ENCODE data around the gene DDX4.
"Not testable (repeated sequence)": the region's sequence is repeated elsewhere in the genome, so short reads cannot be mapped to it uniquely, and the experiment has no call there.

Gene DDX4

GRCh38 chr5:55758231-55758630 is 20.4 kb downstream of the DDX4 start:
- H3K27me3 ChIP-seq (ENCODE audit: control insufficient read depth in 5 of 5, insufficient read depth in 4 of 5, low read length in 5 of 5) = no peaks in the 10 kb centered on the region
- no peak overlapping the region for H3K4me3 ChIP-seq (ENCODE audit: low read depth in 1 of 5, low read length in 5 of 5)
- H3K4me1 ChIP-seq (ENCODE audit: control insufficient read depth in 5 of 5, insufficient read depth in 5 of 5, low read length in 5 of 5) = no peaks in the 10 kb centered on the region
- H3K36me3 ChIP-seq (ENCODE audit: control insufficient read depth in 5 of 5, insufficient read depth in 5 of 5, low read length in 5 of 5) = no peaks in the 10 kb centered on the region
- H3K9me3 ChIP-seq (ENCODE audit: control insufficient read depth in 5 of 5, low read length in 5 of 5) = no peaks in the 10 kb centered on the region
- no peak overlapping the region for H3K9ac ChIP-seq (ENCODE audit: low read length in 5 of 5)
- no peak overlapping the region for H3K27ac ChIP-seq (ENCODE audit: low read depth, low read length)

GRCh38 chr5:55758714-55759113 is 20.9 kb downstream of the DDX4 start:
- Histone ChIP-seq H3K4me3 (ENCODE audit: low read depth in 1 of 5, low read length in 5 of 5) (no peak overlapping the region), H3K27me3 (ENCODE audit: control insufficient read depth in 5 of 5, insufficient read depth in 4 of 5, low read length in 5 of 5) (no peaks in the 10 kb centered on the region), H3K4me1 (ENCODE audit: control insufficient read depth in 5 of 5, insufficient read depth in 5 of 5, low read length in 5 of 5) (no peaks in the 10 kb centered on the region), H3K9ac (ENCODE audit: low read length in 5 of 5) (no peak overlapping the region), H3K36me3 (ENCODE audit: control insufficient read depth in 5 of 5, insufficient read depth in 5 of 5, low read length in 5 of 5) (no peaks in the 10 kb centered on the region), H3K27ac (ENCODE audit: low read depth, low read length) (no peak overlapping the region), H3K9me3 (ENCODE audit: control insufficient read depth in 5 of 5, low read length in 5 of 5) (no peaks in the 10 kb centered on the region)

- H3K9ac ChIP-seq (ENCODE audit: low read length in 5 of 5); H3K27ac ChIP-seq (ENCODE audit: low read depth, low read length); H3K36me3 ChIP-seq (ENCODE audit: control insufficient read depth in 5 of 5, insufficient read depth in 5 of 5, low read length in 5 of 5); H3K4me3 ChIP-seq (ENCODE audit: low read depth in 1 of 5, low read length in 5 of 5); H3K27me3 ChIP-seq (ENCODE audit: control insufficient read depth in 5 of 5, insufficient read depth in 4 of 5, low read length in 5 of 5); H3K4me1 ChIP-seq (ENCODE audit: control insufficient read depth in 5 of 5, insufficient read depth in 5 of 5, low read length in 5 of 5); H3K9me3 ChIP-seq (ENCODE audit: control insufficient read depth in 5 of 5, low read length in 5 of 5): not testable (repeated sequence)
These were observed 23.9 kb downstream of the DDX4 start for GRCh38 chr5:55761721-55762120.

GRCh38 chr5:55763746-55764420 is 26.0 kb downstream of the DDX4 start:
- no peaks in the 10 kb centered on the region for H3K36me3 ChIP-seq (ENCODE audit: control insufficient read depth in 5 of 5, insufficient read depth in 5 of 5, low read length in 5 of 5)
- no peaks in the 10 kb centered on the region for H3K4me1 ChIP-seq (ENCODE audit: control insufficient read depth in 5 of 5, insufficient read depth in 5 of 5, low read length in 5 of 5)
- H3K9ac ChIP-seq (ENCODE audit: low read length in 5 of 5) = no peak overlapping the region
- no peaks in the 10 kb centered on the region for H3K9me3 ChIP-seq (ENCODE audit: control insufficient read depth in 5 of 5, low read length in 5 of 5)
- no peaks in the 10 kb centered on the region for H3K27me3 ChIP-seq (ENCODE audit: control insufficient read depth in 5 of 5, insufficient read depth in 4 of 5, low read length in 5 of 5)
- H3K27ac ChIP-seq (ENCODE audit: low read depth, low read length) = no peak overlapping the region
- H3K4me3 ChIP-seq (ENCODE audit: low read depth in 1 of 5, low read length in 5 of 5) = no peak overlapping the region

- H3K4me3 ChIP-seq (ENCODE audit: low read depth in 1 of 5, low read length in 5 of 5) = no peak overlapping the region
- H3K9ac ChIP-seq (ENCODE audit: low read length in 5 of 5) = no peak overlapping the region
- H3K9me3 ChIP-seq (ENCODE audit: control insufficient read depth in 5 of 5, low read length in 5 of 5) = no peaks in the 10 kb centered on the region
- no peaks in the 10 kb centered on the region for H3K36me3 ChIP-seq (ENCODE audit: control insufficient read depth in 5 of 5, insufficient read depth in 5 of 5, low read length in 5 of 5)
- H3K27ac ChIP-seq (ENCODE audit: low read depth, low read length) = no peak overlapping the region
- no peaks in the 10 kb centered on the region for H3K4me1 ChIP-seq (ENCODE audit: control insufficient read depth in 5 of 5, insufficient read depth in 5 of 5, low read length in 5 of 5)
- H3K27me3 ChIP-seq (ENCODE audit: control insufficient read depth in 5 of 5, insufficient read depth in 4 of 5, low read length in 5 of 5) = no peaks in the 10 kb centered on the region
These were observed 30.4 kb downstream of the DDX4 start for GRCh38 chr5:55768279-55768678.

GRCh38 chr5:55771175-55771655 is 33.4 kb downstream of the DDX4 start:
- Histone ChIP-seq H3K27ac (ENCODE audit: low read depth, low read length) (no peak overlapping the region), H3K27me3 (ENCODE audit: control insufficient read depth in 5 of 5, insufficient read depth in 4 of 5, low read length in 5 of 5) (no peaks in the 10 kb centered on the region), H3K9ac (ENCODE audit: low read length in 5 of 5) (no peak overlapping the region), H3K4me3 (ENCODE audit: low read depth in 1 of 5, low read length in 5 of 5) (no peak overlapping the region), H3K4me1 (ENCODE audit: control insufficient read depth in 5 of 5, insufficient read depth in 5 of 5, low read length in 5 of 5) (no peaks in the 10 kb centered on the region), H3K9me3 (ENCODE audit: control insufficient read depth in 5 of 5, low read length in 5 of 5) (no peaks in the 10 kb centered on the region), H3K36me3 (ENCODE audit: control insufficient read depth in 5 of 5, insufficient read depth in 5 of 5, low read length in 5 of 5) (no peaks in the 10 kb centered on the region)

- no peak overlapping the region for H3K9ac ChIP-seq (ENCODE audit: low read length in 5 of 5)
- H3K9me3 ChIP-seq (ENCODE audit: control insufficient read depth in 5 of 5, low read length in 5 of 5) = no peaks in the 10 kb centered on the region
- H3K36me3 ChIP-seq (ENCODE audit: control insufficient read depth in 5 of 5, insufficient read depth in 5 of 5, low read length in 5 of 5) = no peaks in the 10 kb centered on the region
- no peaks in the 10 kb centered on the region for H3K4me1 ChIP-seq (ENCODE audit: control insufficient read depth in 5 of 5, insufficient read depth in 5 of 5, low read length in 5 of 5)
- no peak overlapping the region for H3K27ac ChIP-seq (ENCODE audit: low read depth, low read length)
- H3K27me3 ChIP-seq (ENCODE audit: control insufficient read depth in 5 of 5, insufficient read depth in 4 of 5, low read length in 5 of 5) = no peaks in the 10 kb centered on the region
- H3K4me3 ChIP-seq (ENCODE audit: low read depth in 1 of 5, low read length in 5 of 5) = no peak overlapping the region
These were observed 35.2 kb downstream of the DDX4 start for GRCh38 chr5:55773057-55773456.

- Histone ChIP-seq H3K27ac (ENCODE audit: low read depth, low read length) (no peak overlapping the region), H3K9ac (ENCODE audit: low read length in 5 of 5) (no peak overlapping the region), H3K4me1 (ENCODE audit: control insufficient read depth in 5 of 5, insufficient read depth in 5 of 5, low read length in 5 of 5) (no peaks in the 10 kb centered on the region), H3K4me3 (ENCODE audit: low read depth in 1 of 5, low read length in 5 of 5) (no peak overlapping the region), H3K9me3 (ENCODE audit: control insufficient read depth in 5 of 5, low read length in 5 of 5) (no peaks in the 10 kb centered on the region), H3K27me3 (ENCODE audit: control insufficient read depth in 5 of 5, insufficient read depth in 4 of 5, low read length in 5 of 5) (no peaks in the 10 kb centered on the region), H3K36me3 (ENCODE audit: control insufficient read depth in 5 of 5, insufficient read depth in 5 of 5, low read length in 5 of 5) (no peaks in the 10 kb centered on the region)
These were observed 39.5 kb downstream of the DDX4 start for GRCh38 chr5:55777332-55777731.

GRCh38 chr5:55800924-55801323 is 63.1 kb downstream of the DDX4 start:
- H3K9me3 ChIP-seq (ENCODE audit: control insufficient read depth in 5 of 5, low read length in 5 of 5) = no peaks in the 10 kb centered on the region
- no peaks in the 10 kb centered on the region for H3K4me1 ChIP-seq (ENCODE audit: control insufficient read depth in 5 of 5, insufficient read depth in 5 of 5, low read length in 5 of 5)
- no peak overlapping the region for H3K4me3 ChIP-seq (ENCODE audit: low read depth in 1 of 5, low read length in 5 of 5)
- H3K27me3 ChIP-seq (ENCODE audit: control insufficient read depth in 5 of 5, insufficient read depth in 4 of 5, low read length in 5 of 5) = no peaks in the 10 kb centered on the region
- no peak overlapping the region for H3K27ac ChIP-seq (ENCODE audit: low read depth, low read length)
- no peak overlapping the region for H3K9ac ChIP-seq (ENCODE audit: low read length in 5 of 5)
- no peaks in the 10 kb centered on the region for H3K36me3 ChIP-seq (ENCODE audit: control insufficient read depth in 5 of 5, insufficient read depth in 5 of 5, low read length in 5 of 5)

- H3K4me3 ChIP-seq (ENCODE audit: low read depth in 1 of 5, low read length in 5 of 5); H3K27me3 ChIP-seq (ENCODE audit: control insufficient read depth in 5 of 5, insufficient read depth in 4 of 5, low read length in 5 of 5); H3K4me1 ChIP-seq (ENCODE audit: control insufficient read depth in 5 of 5, insufficient read depth in 5 of 5, low read length in 5 of 5); H3K9ac ChIP-seq (ENCODE audit: low read length in 5 of 5); H3K27ac ChIP-seq (ENCODE audit: low read depth, low read length); H3K9me3 ChIP-seq (ENCODE audit: control insufficient read depth in 5 of 5, low read length in 5 of 5); H3K36me3 ChIP-seq (ENCODE audit: control insufficient read depth in 5 of 5, insufficient read depth in 5 of 5, low read length in 5 of 5): not testable (repeated sequence)
These were observed 71.0 kb downstream of the DDX4 start for GRCh38 chr5:55808814-55809213.

GRCh38 chr5:55815939-55816338 is 78.1 kb downstream of the DDX4 start:
- not testable (repeated sequence) for H3K4me1 ChIP-seq (ENCODE audit: control insufficient read depth in 5 of 5, insufficient read depth in 5 of 5, low read length in 5 of 5); H3K27ac ChIP-seq (ENCODE audit: low read depth, low read length); H3K9me3 ChIP-seq (ENCODE audit: control insufficient read depth in 5 of 5, low read length in 5 of 5); H3K9ac ChIP-seq (ENCODE audit: low read length in 5 of 5); H3K4me3 ChIP-seq (ENCODE audit: low read depth in 1 of 5, low read length in 5 of 5); H3K27me3 ChIP-seq (ENCODE audit: control insufficient read depth in 5 of 5, insufficient read depth in 4 of 5, low read length in 5 of 5); H3K36me3 ChIP-seq (ENCODE audit: control insufficient read depth in 5 of 5, insufficient read depth in 5 of 5, low read length in 5 of 5)
